Right cardiac atrium (tissue), 5 donors: ENCODE measurements around the gene KRT9. TPM values are rescaled to one million over a fixed set of nuclear protein-coding genes. Genes with fewer than 3 reads are reported as not detected.

Source experiments
- ATAC-seq, 2 donors: fragments of 200-7000 bp; cut with Tn5 transposase; one replicate each; pipeline versions ENCODE4 v1.8.0 to v1.9.1; 2020; ENCODE audit warnings: moderate library complexity in 2 of 2, mild to moderate bottlenecking in 1 of 2
- DNase-seq, 3 donors: peaks; one replicate each; pipeline ENCODE4 v3.0.0-alpha.2; 2020
- H3K27ac ChIP-seq: one replicate; pipeline ENCODE4 v1.5.1; 2013; ENCODE audit warnings: mild to moderate bottlenecking, low read length, control low read depth, moderate library complexity
- H3K27me3 ChIP-seq: one replicate; pipeline ENCODE4 v1.6.1; 2013; ENCODE audit not compliant: control insufficient read depth, insufficient read depth
- H3K4me1 ChIP-seq: one replicate; pipeline ENCODE4 v1.6.1; 2013; ENCODE audit warnings: low read length; ENCODE audit not compliant: control insufficient read depth, insufficient read depth
- H3K4me3 ChIP-seq: one replicate; pipeline ENCODE4 v1.5.1; 2013; ENCODE audit warnings: low read length, control low read depth
- H3K9me3 ChIP-seq: one replicate; pipeline ENCODE4 v1.6.1; 2013; ENCODE audit warnings: low read length; ENCODE audit not compliant: control insufficient read depth
- WGBS: extraction: QIAGEN DNeasy Blood & Tissue Kit; methylation state at CpG from one replicate; pipeline ENCODE4 v1.1.7; 2013; 5-methylcytosine and 5-hydroxymethylcytosine counted together
- intact Hi-C, 4 donors: fragments of 100-400 bp; cut with DNase I; formaldehyde crosslinking; loops; one replicate each; pipeline versions ENCODE4 v1.11.0 to v1.14.0; 2022 to 2023
- polyA plus RNA-seq: library from polyadenylated mRNA; stranded (reverse); fragments of 200-250 nt; gene quantifications from one replicate; pipeline ENCODE4 v1.2.3, GENCODE V29; 2013
- total RNA-seq, 4 donors: library from RNA; stranded (reverse); fragmentation: NEBNext Ultra II Directional; extraction: Animal tissue kit (Norgen Biotek cat#: 25700); gene quantifications; one replicate each; pipeline ENCODE4 v1.2.1, GENCODE V29; 2021
- donor health status: healthy with polysubstance abuse.
- donor health status: DM: no; HTN: yes; CAD: no.
- donor health status: DM: no; HTN: no; CAD: no.
- donor health status: DM: no; HTN: yes; CAD: no; lungs with severe emphysema.
- donor health status: DM: yes; HTN: yes; CAD: no.

The KRT9 gene
- total and polyA plus RNA-seq, 5 donors = not detected

DNA sequence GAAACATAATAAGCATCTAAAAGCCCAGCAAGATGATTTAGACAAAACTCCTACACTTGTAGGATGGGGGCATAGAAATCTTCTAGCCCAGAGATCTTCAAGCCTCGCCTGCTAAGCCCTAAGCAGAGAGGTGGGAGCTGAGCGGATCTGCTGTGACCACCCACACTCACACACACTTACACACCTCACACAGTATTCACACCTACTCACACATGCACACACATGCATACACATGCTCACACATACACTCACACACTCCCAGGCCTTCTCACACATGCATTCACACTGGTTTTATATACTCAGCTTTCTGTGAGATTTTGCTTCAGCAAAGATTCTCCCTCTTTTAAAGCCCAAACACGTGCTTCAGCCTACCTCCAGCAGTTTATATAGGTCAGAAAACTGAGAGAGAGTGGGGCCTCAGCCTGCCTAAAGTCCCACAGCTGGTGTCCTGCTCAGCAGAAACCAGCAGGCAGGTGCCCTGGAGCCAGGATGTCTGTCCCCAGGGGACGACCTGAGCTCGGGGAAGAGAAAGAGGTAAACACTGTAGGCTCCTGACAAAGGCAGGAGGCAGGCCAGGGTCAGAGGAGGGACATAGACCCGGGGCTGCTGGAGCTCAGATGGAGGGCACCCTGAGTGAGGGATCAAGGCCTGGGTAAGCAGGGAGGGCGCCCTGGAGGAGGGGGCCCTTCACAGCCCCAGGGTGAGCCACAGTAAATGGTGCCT is 31.7 kb downstream of the KRT9 start:
- Histone ChIP-seq H3K4me3 (no peak overlapping the region), H3K27me3 (no peaks in the 10 kb centered on the region), H3K4me1 (no peaks in the 10 kb centered on the region), H3K9me3 (no peaks in the 10 kb centered on the region), H3K27ac (no peak overlapping the region)
- ATAC-seq (no peak), DNase-seq (no peak)
- 64% methylated on average over 7 of the region's 7 CpGs for WGBS
- intact Hi-C loops = loop anchor here in 2 of 4 donors (10.0 kb wide), 2 partner anchors 625 to 635 kb away; no protein-coding TSS in a partner anchor

DNA sequence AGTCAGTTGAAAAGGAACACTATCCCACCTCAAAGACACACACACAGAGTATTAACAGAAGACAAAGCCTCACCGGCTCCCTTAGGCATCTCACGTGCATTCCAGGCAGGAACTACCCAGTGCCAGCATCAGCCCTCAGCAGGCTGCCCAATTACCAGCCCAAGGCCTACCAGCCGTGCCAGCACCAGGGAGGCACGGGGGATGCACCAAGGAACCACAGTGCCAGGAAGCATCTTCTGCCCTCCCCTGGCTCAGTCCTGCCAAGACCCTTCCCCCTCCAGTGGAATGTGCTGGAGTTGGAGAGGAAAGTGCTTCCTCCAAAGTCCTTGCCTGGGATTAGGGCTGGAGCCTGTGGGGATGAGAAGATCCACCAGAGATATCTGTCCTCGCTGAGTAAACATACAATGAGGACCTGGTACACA is 32.8 kb downstream of the KRT9 start:
- intact Hi-C loops = no loop called here
- Histone ChIP-seq H3K4me3 (no peak overlapping the region), H3K27me3 (no peaks in the 10 kb centered on the region), H3K4me1 (no peaks in the 10 kb centered on the region), H3K9me3 (no peaks in the 10 kb centered on the region), H3K27ac (no peak overlapping the region)
- no peak for DNase-seq
- no peak for ATAC-seq
- WGBS = 64% methylated on average over 5 of the region's 5 CpGs

DNA sequence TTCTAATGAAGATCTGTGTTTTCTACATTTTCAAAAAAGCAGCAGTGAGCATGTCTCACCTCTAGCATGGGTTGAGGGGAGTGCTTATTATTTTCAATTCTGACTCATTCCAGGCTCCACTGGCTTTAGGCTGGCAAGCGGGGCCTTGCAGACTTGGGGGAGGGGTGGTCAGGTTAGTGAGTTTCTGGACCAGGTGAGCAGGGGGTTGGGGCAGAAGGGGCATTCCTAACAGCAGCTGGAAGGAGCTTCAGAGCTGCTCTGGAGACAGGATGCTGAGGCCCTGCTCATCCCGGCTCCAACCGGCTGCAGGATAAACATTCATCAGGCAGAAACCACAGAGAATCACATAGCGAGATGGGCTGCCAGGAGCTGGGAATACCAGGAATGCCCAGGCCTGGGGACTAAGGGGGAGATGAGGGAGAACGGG is 33.3 kb downstream of the KRT9 start:
- no peak for ATAC-seq
- H3K27me3 ChIP-seq = no peaks in the 10 kb centered on the region
- 62% methylated on average over 5 of the region's 5 CpGs for WGBS

GRCh38 chr17:41537990-41538389 is 33.9 kb downstream of the KRT9 start:
- Histone ChIP-seq H3K27me3 (no peaks in the 10 kb centered on the region), H3K27ac (no peak overlapping the region), H3K4me3 (no peak overlapping the region), H3K9me3 (no peaks in the 10 kb centered on the region), H3K4me1 (no peaks in the 10 kb centered on the region)
- intact Hi-C loops = no loop called here
- ATAC-seq (no peak), DNase-seq (no peak)
- 76% methylated on average over 9 of the region's 9 CpGs for WGBS

More for the DNA sequence above, 33.3 kb downstream of the KRT9 start:
- DNase-seq = no peak
- Histone ChIP-seq H3K4me3 (no peak overlapping the region), H3K9me3 (no peaks in the 10 kb centered on the region), H3K27ac (no peak overlapping the region), H3K4me1 (no peaks in the 10 kb centered on the region)
- intact Hi-C loops = no loop called here

DNA sequence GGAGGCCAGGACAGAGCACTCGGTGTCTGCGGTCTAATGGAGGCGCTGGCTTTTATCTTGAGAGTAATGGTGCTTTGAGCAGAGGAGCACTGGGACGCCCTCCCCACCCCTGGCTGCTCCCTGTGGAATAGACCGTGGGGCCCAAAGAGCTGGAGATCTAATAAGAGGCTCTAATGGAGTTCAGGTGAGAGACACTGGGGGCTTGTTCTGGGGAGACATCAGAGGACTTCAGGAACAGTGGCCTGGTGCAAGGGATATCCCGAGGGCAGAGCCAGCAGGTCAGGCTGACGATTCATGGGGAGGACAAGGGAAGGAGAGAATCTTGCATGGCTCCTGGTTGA is 34.3 kb downstream of the KRT9 start:
- DNase-seq (no peak), ATAC-seq (no peak)
- Histone ChIP-seq H3K4me1 (no peaks in the 10 kb centered on the region), H3K27me3 (no peaks in the 10 kb centered on the region), H3K27ac (no peak overlapping the region), H3K9me3 (no peaks in the 10 kb centered on the region), H3K4me3 (no peak overlapping the region)
- intact Hi-C loops = no loop called here
- 79% methylated on average over 7 of the region's 7 CpGs for WGBS

GRCh38 chr17:41536741-41537613 is 34.9 kb downstream of the KRT9 start:
- H3K27ac ChIP-seq = no peak overlapping the region
- no peaks in the 10 kb centered on the region for H3K9me3 ChIP-seq
- ATAC-seq (no peak), DNase-seq (no peak)
- WGBS = 82% methylated on average over 7 of the region's 7 CpGs
- H3K4me3 ChIP-seq = no peak overlapping the region
- H3K4me1 ChIP-seq = no peaks in the 10 kb centered on the region
- intact Hi-C loops = no loop called here
- H3K27me3 ChIP-seq = no peaks in the 10 kb centered on the region

- H3K9me3 ChIP-seq = no peaks in the 10 kb centered on the region
- ATAC-seq (no peak), DNase-seq (no peak)
- no peak overlapping the region for H3K4me3 ChIP-seq
- 55% methylated on average over 15 of the region's 15 CpGs for WGBS
- no peak overlapping the region for H3K27ac ChIP-seq
- intact Hi-C loops = no loop called here
- no peaks in the 10 kb centered on the region for H3K27me3 ChIP-seq
- H3K4me1 ChIP-seq = no peaks in the 10 kb centered on the region
Observed at GRCh38 chr17:41535764-41536481, 35.9 kb downstream of the KRT9 start.

DNA sequence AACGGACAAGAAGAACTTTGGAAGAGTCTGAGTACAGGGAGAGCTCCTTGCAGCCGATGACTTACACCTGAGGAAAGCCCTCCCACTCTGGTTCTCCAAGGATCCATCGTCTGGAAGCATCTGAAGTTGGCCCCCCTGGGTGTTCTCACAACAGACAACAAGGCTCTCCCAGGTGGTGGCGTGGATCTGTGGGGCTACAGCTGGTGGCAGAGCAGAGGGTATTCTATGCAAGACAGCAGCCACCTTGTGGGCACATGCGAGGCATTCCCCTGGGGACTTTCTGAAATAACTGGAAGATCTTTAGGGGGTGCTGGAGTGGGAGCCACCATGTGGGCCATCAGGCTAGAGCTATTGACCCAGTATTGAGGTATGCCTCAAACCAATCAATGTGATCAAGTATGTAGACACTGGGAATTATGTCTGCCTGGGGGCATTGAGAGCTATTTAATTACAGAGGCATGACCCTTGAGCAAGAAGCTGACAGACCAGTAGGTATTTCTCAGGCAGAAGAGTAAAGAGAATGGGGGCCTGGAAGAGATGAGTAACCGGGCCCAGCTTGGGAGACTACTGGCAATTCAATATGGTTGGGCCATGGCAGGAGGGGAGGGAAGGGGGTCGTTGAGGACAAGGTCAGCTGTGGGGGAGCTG is 36.8 kb downstream of the KRT9 start:
- no peak for ATAC-seq
- H3K27me3 ChIP-seq = no peaks in the 10 kb centered on the region
- intact Hi-C loops = no loop called here
- H3K4me1 ChIP-seq = no peaks in the 10 kb centered on the region
- WGBS = 73% methylated on average over 7 of the region's 7 CpGs
- no peaks in the 10 kb centered on the region for H3K9me3 ChIP-seq
- DNase-seq = no peak
- H3K27ac ChIP-seq = no peak overlapping the region
- H3K4me3 ChIP-seq = no peak overlapping the region

GRCh38 chr17:41533613-41534012 is 38.2 kb downstream of the KRT9 start:
- intact Hi-C loops = no loop called here
- Histone ChIP-seq H3K4me1 (no peaks in the 10 kb centered on the region), H3K27ac (no peak overlapping the region), H3K9me3 (no peaks in the 10 kb centered on the region), H3K4me3 (no peak overlapping the region), H3K27me3 (no peaks in the 10 kb centered on the region)
- DNase-seq (no peak), ATAC-seq (no peak)
- WGBS = 79% methylated on average over 7 of the region's 7 CpGs

DNA sequence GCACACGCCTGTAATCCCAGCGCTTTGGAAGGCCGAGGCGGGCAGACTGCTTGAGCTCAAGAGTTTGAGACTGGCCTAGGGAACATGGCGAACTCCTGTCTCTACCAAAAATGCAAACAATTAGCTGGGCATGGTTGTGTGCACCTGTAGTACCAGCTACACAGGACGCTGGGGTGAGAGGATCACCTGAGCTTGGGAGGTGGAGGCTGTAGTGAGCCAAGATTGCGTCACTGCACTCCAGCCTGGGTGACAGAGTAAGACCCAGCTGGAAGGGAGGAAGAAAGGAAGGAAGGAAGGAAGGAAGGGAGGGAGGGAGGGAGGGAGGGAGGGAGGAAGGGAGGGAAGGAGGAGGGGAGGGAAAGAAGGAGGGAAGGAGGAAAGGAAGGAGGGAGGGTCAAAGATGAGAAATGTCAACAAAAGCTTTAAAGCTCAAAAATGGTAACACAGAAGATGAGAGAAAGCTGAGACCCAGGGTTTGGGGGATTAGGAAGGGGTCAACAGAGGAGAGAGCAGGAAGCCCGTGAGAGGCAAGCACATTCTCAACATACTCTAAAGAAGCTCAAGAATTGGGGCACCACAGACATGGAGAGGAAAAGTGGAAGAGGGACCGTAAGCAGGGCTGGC is 38.8 kb downstream of the KRT9 start:
- Histone ChIP-seq H3K9me3 (no peaks in the 10 kb centered on the region), H3K4me3 (no peak overlapping the region), H3K4me1 (no peaks in the 10 kb centered on the region), H3K27me3 (no peaks in the 10 kb centered on the region), H3K27ac (no peak overlapping the region)
- intact Hi-C loops = no loop called here
- 84% methylated on average over 9 of the region's 9 CpGs for WGBS
- ATAC-seq (no peak), DNase-seq (no peak)
